ENCODE data around the gene ADIPOQ.
"Not testable (repeated sequence)": the region's sequence is repeated elsewhere in the genome, so short reads cannot be mapped to it uniquely, and the experiment has no call there.

ADIPOQ gene

GRCh38 chr3:186845756-186846155, 3.2 kb downstream of the ADIPOQ start:
- no peak for TF ChIP-seq CTCF (IDR thresholded peaks at IDR 0.05; ENCODE audit: borderline replicate concordance, insufficient read depth, low read depth, low read length)
- H3K4me3 ChIP-seq (ENCODE audit: low read depth, low read length) = no peak overlapping the region

- TF ChIP-seq CTCF (IDR thresholded peaks at IDR 0.05; ENCODE audit: borderline replicate concordance, insufficient read depth, low read depth, low read length) = no peak
- no peak overlapping the region for H3K4me3 ChIP-seq (ENCODE audit: low read depth, low read length)
Measured at GRCh38 chr3:186847437-186847836, 4.9 kb downstream of the ADIPOQ start.

- H3K4me3 ChIP-seq (ENCODE audit: low read depth, low read length) = no peak overlapping the region
- TF ChIP-seq CTCF (IDR thresholded peaks at IDR 0.05; ENCODE audit: borderline replicate concordance, insufficient read depth, low read depth, low read length) = peak; percentile 12; the same call in 1 of the 2 replicates
Measured at GRCh38 chr3:186849374-186849975, 7.0 kb downstream of the ADIPOQ start.

- not testable (repeated sequence) for H3K4me3 ChIP-seq (ENCODE audit: low read depth, low read length)
Measured at GRCh38 chr3:186851835-186852234, 9.3 kb downstream of the ADIPOQ start.

- H3K4me3 ChIP-seq (ENCODE audit: low read depth, low read length) = no peak overlapping the region
- no peak for TF ChIP-seq CTCF (IDR thresholded peaks at IDR 0.05; ENCODE audit: borderline replicate concordance, insufficient read depth, low read depth, low read length)
Measured at GRCh38 chr3:186852994-186853393, 10.5 kb downstream of the ADIPOQ start.

- no peak overlapping the region for H3K4me3 ChIP-seq (ENCODE audit: low read depth, low read length)
- TF ChIP-seq CTCF (IDR thresholded peaks at IDR 0.05; ENCODE audit: borderline replicate concordance, insufficient read depth, low read depth, low read length) = no peak
Measured at GRCh38 chr3:186854146-186854545, 11.6 kb downstream of the ADIPOQ start.

- H3K4me3 ChIP-seq (ENCODE audit: low read depth, low read length) = no peak overlapping the region
- no peak for TF ChIP-seq CTCF (IDR thresholded peaks at IDR 0.05; ENCODE audit: borderline replicate concordance, insufficient read depth, low read depth, low read length)
Measured at GRCh38 chr3:186854954-186855353, 12.4 kb downstream of the ADIPOQ start.

- no peak for TF ChIP-seq CTCF (IDR thresholded peaks at IDR 0.05; ENCODE audit: borderline replicate concordance, insufficient read depth, low read depth, low read length)
- no peak overlapping the region for H3K4me3 ChIP-seq (ENCODE audit: low read depth, low read length)
Measured at GRCh38 chr3:186857743-186858142, 15.2 kb downstream of the ADIPOQ start.

- not testable (repeated sequence) for H3K4me3 ChIP-seq (ENCODE audit: low read depth, low read length)
Measured at GRCh38 chr3:186865215-186865853, 22.8 kb downstream of the ADIPOQ start.

GRCh38 chr3:186866095-186866494, 23.6 kb downstream of the ADIPOQ start:
- not testable (repeated sequence) for H3K4me3 ChIP-seq (ENCODE audit: low read depth, low read length)

Measured in GM12875 (cell line).